Effector memory CD8-positive, alpha-beta T cell (primary cell): ENCODE data around the gene APLNR.

Source experiments
- ATAC-seq: fragments of 150-1000 bp; cut with Tn5 transposase; replicated peaks from 2 replicates; pipeline ENCODE4 v1.10.0; 2021; ENCODE audit warnings: mild to moderate bottlenecking, moderate library complexity
- DNase-seq, 3 experiments: peaks; one replicate each; pipeline ENCODE4 v3.0.0; 2021
- H3K27ac Mint-ChIP-seq, 2 donors: one replicate each; pipeline ENCODE4 v1.8.0; 2022; ENCODE audit warnings: mild to moderate bottlenecking in 2 of 2, mixed read lengths in 2 of 2, moderate library complexity in 2 of 2
- H3K27me3 Mint-ChIP-seq, 2 donors: one replicate each; pipeline ENCODE4 v1.8.0; 2022; ENCODE audit warnings: mixed read lengths in 2 of 2
- H3K36me3 Mint-ChIP-seq: one replicate; pipeline ENCODE4 v1.8.0; 2022; ENCODE audit warnings: mild to moderate bottlenecking, moderate library complexity, mixed read lengths; ENCODE audit not compliant: insufficient read depth
- H3K4me1 Mint-ChIP-seq, 2 donors: one replicate each; pipeline ENCODE4 v1.8.0; 2022; ENCODE audit warnings: low read depth in 2 of 2, mixed read lengths in 2 of 2
- H3K4me3 Mint-ChIP-seq, 2 donors: one replicate each; pipeline ENCODE4 v1.8.0; 2022; ENCODE audit warnings: mild to moderate bottlenecking in 2 of 2, mixed read lengths in 2 of 2, moderate library complexity in 2 of 2
- H3K9me3 Mint-ChIP-seq, 2 donors: one replicate each; pipeline ENCODE4 v1.8.0; 2022; ENCODE audit warnings: mixed read lengths in 2 of 2

Gene APLNR

GRCh38 chr11:57241353-57241972 is 4.4 kb upstream of the APLNR start:
- ATAC-seq = no peak
- H3K27me3 Mint-ChIP-seq = peaks cover 18 to 71% of the 10 kb centered on the region in 2 donors

GRCh38 chr11:57240757-57241156 is 3.7 kb upstream of the APLNR start:
- H3K27ac Mint-ChIP-seq = no peak overlapping the region
- peaks cover 23 to 78% of the 10 kb centered on the region in 2 donors for H3K27me3 Mint-ChIP-seq
- ATAC-seq (no peak), DNase-seq (no peak)
- no peaks in the 10 kb centered on the region for H3K36me3 Mint-ChIP-seq
- H3K4me1 Mint-ChIP-seq = peaks cover 5 to 12% of the 10 kb centered on the region in 2 donors
- H3K9me3 Mint-ChIP-seq = no peaks in the 10 kb centered on the region
- H3K4me3 Mint-ChIP-seq = no peak overlapping the region

More at GRCh38 chr11:57241353-57241972, 4.4 kb upstream of the APLNR start:
- Mint-ChIP-seq H3K4me1 (peaks cover 5 to 12% of the 10 kb centered on the region in 2 donors), H3K9me3 (no peaks in the 10 kb centered on the region), H3K27ac (no peak overlapping the region), H3K36me3 (no peaks in the 10 kb centered on the region), H3K4me3 (no peak overlapping the region)
- no peak for DNase-seq

GRCh38 chr11:57240007-57240406 is 3.0 kb upstream of the APLNR start:
- Mint-ChIP-seq H3K36me3 (no peaks in the 10 kb centered on the region), H3K9me3 (no peaks in the 10 kb centered on the region), H3K4me3 (no peak overlapping the region), H3K27me3 (peaks cover 30 to 85% of the 10 kb centered on the region in 2 donors), H3K27ac (no peak overlapping the region), H3K4me1 (peaks cover 5 to 12% of the 10 kb centered on the region in 2 donors)
- ATAC-seq (no peak), DNase-seq (no peak)

- DNase-seq (no peak), ATAC-seq (no peak)
- Mint-ChIP-seq H3K36me3 (no peaks in the 10 kb centered on the region), H3K9me3 (no peaks in the 10 kb centered on the region), H3K4me3 (no peak overlapping the region), H3K27ac (no peak overlapping the region), H3K27me3 (peaks cover 36 to 92% of the 10 kb centered on the region in 2 donors), H3K4me1 (peaks cover 0 to 11% of the 10 kb centered on the region in 2 donors)
Observed at GRCh38 chr11:57239348-57239747, 2.3 kb upstream of the APLNR start.

DNA sequence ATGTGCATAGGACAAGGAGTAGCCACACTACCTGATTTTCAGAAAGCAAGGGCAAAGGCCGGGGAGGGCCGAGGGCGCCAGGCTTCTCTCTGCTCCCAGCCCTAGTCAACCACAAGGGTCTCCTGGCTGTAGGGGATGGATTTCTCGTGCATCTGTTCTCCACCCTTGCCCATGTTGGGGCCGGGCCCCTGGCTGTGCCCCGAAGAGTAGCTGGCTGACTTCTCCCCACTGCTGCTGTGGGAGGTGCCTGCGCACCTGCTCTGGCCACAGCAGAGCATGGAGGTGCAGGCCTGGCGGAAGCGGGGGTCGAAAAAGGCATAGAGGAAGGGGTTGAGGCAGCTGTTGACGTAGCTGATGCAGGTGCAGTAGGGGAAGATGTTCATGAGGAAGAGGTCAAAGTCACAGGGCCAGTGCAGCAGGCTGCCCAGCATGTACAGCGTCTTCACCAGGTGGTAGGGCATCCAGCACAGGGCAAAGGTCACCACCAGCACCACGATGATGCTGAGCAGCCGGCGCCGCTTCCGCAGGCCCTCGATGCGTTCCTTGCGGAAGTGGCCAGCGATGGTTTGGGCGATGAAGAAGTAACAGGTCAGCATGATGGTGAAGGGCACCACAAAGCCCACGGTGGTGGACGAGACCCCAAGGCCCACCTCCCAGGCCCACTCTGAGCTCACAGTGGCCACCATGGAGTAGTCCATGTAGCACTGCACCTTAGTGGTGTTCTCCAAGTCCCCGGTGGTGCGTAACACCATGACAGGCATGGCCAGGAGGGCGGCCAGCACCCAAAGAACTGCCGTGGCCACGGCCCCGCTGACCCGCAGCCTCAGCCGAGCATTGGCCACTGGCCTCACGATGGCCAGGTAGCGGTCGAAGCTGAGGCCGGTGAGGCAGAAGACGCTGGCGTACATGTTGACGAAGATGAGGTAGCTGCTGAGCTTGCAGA is 1.0 kb downstream of the APLNR start:
- H3K36me3 Mint-ChIP-seq = no peaks in the 10 kb centered on the region
- H3K27ac Mint-ChIP-seq = no peak overlapping the region
- H3K9me3 Mint-ChIP-seq = no peaks in the 10 kb centered on the region
- peaks cover 69 to 97% of the 10 kb centered on the region in 2 donors for H3K27me3 Mint-ChIP-seq
- no peak overlapping the region for H3K4me3 Mint-ChIP-seq
- ATAC-seq = no peak
- H3K4me1 Mint-ChIP-seq = peaks cover 8 to 11% of the 10 kb centered on the region in 2 donors
- no peak for DNase-seq

DNA sequence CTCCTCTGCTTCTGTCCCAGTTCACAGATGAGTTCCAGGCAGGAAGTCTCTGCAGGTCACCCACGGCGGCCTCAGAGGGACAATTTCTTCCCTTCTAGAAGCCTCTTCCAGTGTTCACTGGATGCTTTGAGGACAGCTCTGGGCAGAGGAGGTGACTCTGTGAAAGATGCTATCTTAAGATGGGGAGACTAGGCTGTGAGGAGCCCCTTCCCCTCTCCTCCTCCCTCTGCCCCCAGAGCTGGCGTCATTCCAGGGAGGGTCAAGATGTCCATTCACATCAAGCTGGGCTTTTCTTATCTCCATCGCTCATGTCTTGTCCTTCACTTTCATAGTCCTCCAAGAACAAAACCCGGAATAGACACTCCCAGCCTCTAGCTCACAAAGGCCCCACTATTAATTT is 3.3 kb downstream of the APLNR start:
- Mint-ChIP-seq H3K4me1 (peaks cover 8 to 11% of the 10 kb centered on the region in 2 donors), H3K36me3 (no peaks in the 10 kb centered on the region), H3K27me3 (peaks cover 82 to 92% of the 10 kb centered on the region in 2 donors), H3K4me3 (no peak overlapping the region), H3K9me3 (no peaks in the 10 kb centered on the region), H3K27ac (no peak overlapping the region)
- no peak for DNase-seq
- no peak for ATAC-seq

GRCh38 chr11:57231539-57232253 is 5.4 kb downstream of the APLNR start:
- H3K36me3 Mint-ChIP-seq = no peaks in the 10 kb centered on the region
- no peaks in the 10 kb centered on the region for H3K9me3 Mint-ChIP-seq
- no peak for ATAC-seq
- DNase-seq = no peak
- H3K4me3 Mint-ChIP-seq = no peak overlapping the region
- H3K27me3 Mint-ChIP-seq = peaks cover 70 to 72% of the 10 kb centered on the region in 2 donors
- peaks cover 0 to 8% of the 10 kb centered on the region in 2 donors for H3K4me1 Mint-ChIP-seq
- H3K27ac Mint-ChIP-seq = no peak overlapping the region

DNA sequence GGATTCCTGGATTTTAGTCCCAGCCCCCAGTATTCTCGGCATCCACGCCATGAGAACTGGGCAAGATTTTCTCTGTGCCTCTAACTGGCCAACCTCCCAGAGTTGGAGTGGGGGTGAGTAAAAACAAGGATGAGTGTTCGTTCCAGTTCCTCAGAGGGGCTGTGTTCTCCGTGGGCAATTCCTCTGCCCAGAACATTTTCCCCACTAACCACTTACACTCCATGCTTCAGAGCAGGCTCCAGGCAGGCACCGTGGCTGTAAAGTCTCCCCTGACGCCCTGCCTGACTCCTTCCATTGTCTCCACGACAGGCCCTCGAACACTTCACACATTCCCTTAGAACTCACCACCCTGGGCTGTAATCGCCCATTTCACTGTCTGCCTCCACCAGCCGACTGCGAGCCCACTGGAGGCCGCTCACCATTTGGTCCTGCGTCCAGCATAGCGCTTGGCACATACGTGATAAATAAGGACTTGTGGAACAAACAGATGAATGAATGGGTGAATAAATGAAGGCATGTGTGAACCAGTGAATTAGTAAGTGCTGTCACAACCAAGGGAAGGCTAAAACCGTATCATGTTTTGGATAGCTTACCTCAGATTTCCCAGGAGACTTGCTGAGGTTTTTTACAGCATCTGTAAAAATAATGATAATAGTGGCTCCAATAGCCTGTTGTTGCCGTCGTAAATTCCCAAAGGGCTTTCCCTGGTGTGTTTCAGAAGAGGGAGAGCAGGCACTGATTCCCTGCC is 6.1 kb downstream of the APLNR start:
- Mint-ChIP-seq H3K9me3 (no peaks in the 10 kb centered on the region), H3K27me3 (peaks cover 66 to 67% of the 10 kb centered on the region in 2 donors), H3K27ac (no peak overlapping the region), H3K4me3 (no peak overlapping the region), H3K4me1 (peaks cover 0 to 8% of the 10 kb centered on the region in 2 donors), H3K36me3 (no peaks in the 10 kb centered on the region)
- ATAC-seq = no peak
- no peak for DNase-seq

DNA sequence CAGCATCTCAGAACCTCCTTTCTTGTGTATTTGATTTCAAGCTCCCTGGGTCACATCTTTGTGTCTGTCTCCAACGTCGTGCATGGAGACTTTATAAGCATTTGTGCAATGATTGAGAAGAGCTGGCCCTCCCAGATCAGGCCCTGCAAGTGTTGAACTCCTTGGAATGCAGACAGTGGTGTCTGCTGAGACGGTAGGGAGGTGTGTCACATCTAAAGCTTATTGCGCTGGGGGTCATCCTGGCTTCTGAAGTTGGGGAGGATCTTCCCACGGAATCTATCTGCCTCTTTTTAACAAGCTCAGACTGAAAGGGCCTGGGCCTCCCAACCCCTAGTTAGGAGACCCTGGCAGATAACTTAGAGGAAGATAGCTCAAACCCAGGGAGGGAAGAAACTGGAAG is 6.7 kb downstream of the APLNR start:
- no peaks in the 10 kb centered on the region for H3K36me3 Mint-ChIP-seq
- peaks cover 0 to 8% of the 10 kb centered on the region in 2 donors for H3K4me1 Mint-ChIP-seq
- no peak for DNase-seq
- no peak overlapping the region for H3K4me3 Mint-ChIP-seq
- no peak overlapping the region for H3K27ac Mint-ChIP-seq
- ATAC-seq = no peak
- no peaks in the 10 kb centered on the region for H3K9me3 Mint-ChIP-seq
- H3K27me3 Mint-ChIP-seq = peaks cover 59 to 61% of the 10 kb centered on the region in 2 donors

GRCh38 chr11:57228600-57228999 is 8.4 kb downstream of the APLNR start:
- no peak for DNase-seq

DNA sequence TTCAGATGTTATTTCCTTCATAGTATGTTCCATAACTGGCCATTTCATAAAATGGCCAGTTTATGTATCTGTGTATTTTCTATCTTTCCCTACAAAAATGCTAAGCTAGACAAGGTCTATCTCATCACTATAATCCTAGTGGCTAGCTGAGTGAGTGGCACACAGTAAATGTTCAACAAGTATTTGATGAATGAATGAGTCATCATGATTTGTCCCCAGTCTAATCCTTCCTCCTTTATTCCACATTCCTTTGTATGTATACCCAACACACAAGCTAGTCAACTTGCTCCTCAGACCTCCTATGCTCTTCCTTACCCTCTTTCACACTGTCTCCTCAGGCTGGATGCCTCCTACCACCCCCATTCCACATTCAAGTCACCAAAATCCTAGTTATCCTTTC is 12.5 kb downstream of the APLNR start:
- H3K4me1 Mint-ChIP-seq = no peaks in the 10 kb centered on the region
- no peak overlapping the region for H3K4me3 Mint-ChIP-seq
- H3K27ac Mint-ChIP-seq = no peak overlapping the region
- H3K27me3 Mint-ChIP-seq = peaks cover 6 to 7% of the 10 kb centered on the region in 2 donors
- H3K36me3 Mint-ChIP-seq = no peaks in the 10 kb centered on the region
- no peak for ATAC-seq
- no peak for DNase-seq
- no peaks in the 10 kb centered on the region for H3K9me3 Mint-ChIP-seq

More at GRCh38 chr11:57228600-57228999, 8.4 kb downstream of the APLNR start:
- Mint-ChIP-seq H3K4me1 (peaks cover 0 to 8% of the 10 kb centered on the region in 2 donors), H3K36me3 (no peaks in the 10 kb centered on the region), H3K4me3 (no peak overlapping the region), H3K27ac (no peak overlapping the region), H3K27me3 (peaks cover 42 to 44% of the 10 kb centered on the region in 2 donors), H3K9me3 (no peaks in the 10 kb centered on the region)
- ATAC-seq = no peak

DNA sequence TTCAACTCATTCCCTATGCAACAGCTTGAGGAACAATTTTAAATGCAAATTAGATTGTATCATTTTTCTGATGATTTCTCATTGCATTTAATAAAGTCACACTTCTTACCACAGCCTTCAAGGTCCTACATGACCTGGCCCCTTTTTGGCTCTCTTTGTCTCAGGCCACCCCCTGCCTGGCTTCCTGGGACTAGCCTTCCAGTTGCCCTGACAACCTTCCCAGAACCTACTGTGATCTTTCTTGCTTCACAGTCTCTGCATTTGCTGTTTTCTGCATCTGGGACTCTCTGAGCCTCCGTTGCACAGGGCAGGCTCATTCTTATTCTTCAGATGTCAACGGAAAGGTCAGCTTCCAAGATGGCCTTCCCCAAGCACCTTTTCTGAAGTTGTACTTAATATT is 12.9 kb downstream of the APLNR start:
- Mint-ChIP-seq H3K27ac (no peak overlapping the region), H3K4me1 (no peaks in the 10 kb centered on the region), H3K27me3 (peaks cover 6 to 7% of the 10 kb centered on the region in 2 donors), H3K4me3 (no peak overlapping the region), H3K36me3 (no peaks in the 10 kb centered on the region), H3K9me3 (no peaks in the 10 kb centered on the region)
- no peak for ATAC-seq
- DNase-seq = no peak

GRCh38 chr11:57223601-57224000 is 13.4 kb downstream of the APLNR start:
- Mint-ChIP-seq H3K27me3 (peaks cover 6 to 7% of the 10 kb centered on the region in 2 donors), H3K36me3 (no peaks in the 10 kb centered on the region), H3K27ac (no peak overlapping the region), H3K4me3 (no peak overlapping the region), H3K9me3 (no peaks in the 10 kb centered on the region), H3K4me1 (no peaks in the 10 kb centered on the region)
- ATAC-seq (no peak), DNase-seq (no peak)
